Neural progenitor cell (in vitro differentiated cells): ENCODE data around the gene SDK1. TPM values are rescaled to one million over a fixed set of nuclear protein-coding genes. Genes with fewer than 3 reads are reported as not detected.
A peak's percentile ranks its signal among the peaks of the same experiment; 100 is the strongest.

Source experiments
- DNase-seq: peaks from one replicate; pipeline ENCODE4 v3.0.0-alpha.2; 2016; ENCODE audit warnings: low spot score
- H2AFZ ChIP-seq: fragments of 200-600 bp; sonication (generic); replicated peaks from 2 replicates; pipeline ENCODE4 v1.6.1; 2016; ENCODE audit warnings: antibody characterized with exemption
- H3F3A ChIP-seq: fragments of 200-600 bp; sonication (generic); 2 replicates; pipeline ENCODE4 v1.6.1; 2016; ENCODE audit warnings: antibody characterized with exemption, low read depth
- H3K27ac ChIP-seq: fragments of 200-600 bp; sonication (generic); 2 replicates; pipeline ENCODE4 v1.5.1; 2016; ENCODE audit warnings: mild to moderate bottlenecking
- H3K27me3 ChIP-seq: fragments of 200-600 bp; sonication (generic); 2 replicates; pipeline ENCODE4 v1.6.1; 2016; ENCODE audit warnings: mild to moderate bottlenecking, moderate library complexity
- H3K36me3 ChIP-seq: fragments of 200-600 bp; sonication (generic); 2 replicates; pipeline ENCODE4 v1.5.1; 2016
- H3K4me1 ChIP-seq: fragments of 200-600 bp; sonication (generic); 2 replicates; pipeline ENCODE4 v1.6.1; 2016; ENCODE audit warnings: mixed run types
- H3K4me2 ChIP-seq: fragments of 200-600 bp; sonication (generic); 2 replicates; pipeline ENCODE4 v1.6.1; 2016
- H3K4me3 ChIP-seq: fragments of 200-600 bp; sonication (generic); 2 replicates; pipeline ENCODE4 v1.5.1; 2016
- H3K79me2 ChIP-seq: fragments of 200-600 bp; sonication (generic); 2 replicates; pipeline ENCODE4 v1.6.1; 2016; ENCODE audit warnings: low read depth
- H3K9ac ChIP-seq: fragments of 200-600 bp; sonication (generic); 2 replicates; pipeline ENCODE4 v1.6.1; 2016
- H3K9me3 ChIP-seq: fragments of 200-600 bp; sonication (generic); 2 replicates; pipeline ENCODE4 v1.5.1; 2016; ENCODE audit warnings: low read depth
- H4K20me1 ChIP-seq: fragments of 200-600 bp; sonication (generic); 2 replicates; pipeline ENCODE4 v1.6.1; 2016; ENCODE audit warnings: low read depth
- H3K27ac Mint-ChIP-seq: 3 replicates; pipeline ENCODE4 v1.8.0; 2021; ENCODE audit warnings: mixed read lengths
- H3K27me3 Mint-ChIP-seq: 2 replicates; pipeline ENCODE4 v1.8.0; 2022; ENCODE audit warnings: low read depth, mild to moderate bottlenecking, inconsistent platforms, moderate library complexity, mixed read lengths; ENCODE audit not compliant: insufficient read depth
- H3K36me3 Mint-ChIP-seq: 3 replicates; pipeline ENCODE4 v1.8.0; 2021; ENCODE audit warnings: mixed read lengths
- H3K4me1 Mint-ChIP-seq: 3 replicates; pipeline ENCODE4 v1.8.0; 2021; ENCODE audit warnings: mixed read lengths
- H3K4me3 Mint-ChIP-seq: 3 replicates; pipeline ENCODE4 v1.8.0; 2021; ENCODE audit warnings: mild to moderate bottlenecking, moderate library complexity, mixed read lengths
- H3K9me3 Mint-ChIP-seq: 3 replicates; pipeline ENCODE4 v1.8.0; 2020; ENCODE audit warnings: mixed read lengths
- EZH2 ChIP-seq: fragments of 200-600 bp; sonication (generic); IDR thresholded peaks from 2 replicates; pipeline ENCODE4 v1.6.1; 2017; ENCODE audit warnings: antibody characterized with exemption, mild to moderate bottlenecking, moderate library complexity
- EZH2phosphoT487 ChIP-seq: fragments of 200-600 bp; sonication (generic); IDR thresholded peaks from 2 replicates; pipeline ENCODE4 v1.6.1; 2017; ENCODE audit warnings: antibody characterized with exemption
- total RNA-seq: library from RNA; depleted of rRNA; stranded (reverse); fragments of >200 nt; gene quantifications from 2 replicates; pipeline ENCODE4 v1.2.3, GENCODE V29; 2015; ENCODE audit warnings: low replicate concordance
- TF ChIP-seq, protein P1 (sequence below): fragments of 200-600 bp; sonication (generic); IDR thresholded peaks from 2 replicates; pipeline ENCODE4 v1.5.1; 2017; ENCODE audit warnings: antibody characterized with exemption, mild to moderate bottlenecking

Gene SDK1
- total RNA-seq, 1 donor from 2014 or later: 4.9 TPM

DNA sequence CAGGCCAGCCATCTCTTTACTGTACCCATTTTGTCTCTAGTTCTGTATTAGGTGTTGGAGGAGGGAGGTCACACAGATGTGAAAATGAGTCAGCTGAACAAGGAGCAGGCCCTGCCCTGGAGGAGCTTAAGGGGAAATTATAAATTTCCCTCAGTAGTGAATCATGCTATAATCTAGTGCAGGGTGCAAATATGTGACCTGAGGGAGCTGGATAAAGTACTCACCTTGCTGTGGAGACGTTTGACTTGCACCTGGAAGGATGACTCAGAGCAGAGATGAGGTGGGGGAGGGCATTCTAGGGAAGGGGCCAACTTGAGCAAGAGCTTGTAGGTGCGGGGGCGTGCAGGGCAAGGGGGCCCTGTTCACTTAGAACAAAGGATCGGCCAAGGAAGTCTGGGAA lies 610.6 kb downstream of the SDK1 start:
- H3K4me2 ChIP-seq: no peak overlapping the region
- Mint-ChIP-seq H3K27ac (peak overlapping the region; percentile 88), H3K9me3 (peaks cover 17% of the 10 kb centered on the region), H3K4me3 (no peak overlapping the region), H3K4me1 (peaks cover 54% of the 10 kb centered on the region), H3K27me3 (no peaks in the 10 kb centered on the region), H3K36me3 (peaks cover 3% of the 10 kb centered on the region)
- H3F3A ChIP-seq: no peaks in the 10 kb centered on the region
- no peak overlapping the region for H2AFZ ChIP-seq
- TF ChIP-seq EZH2 (no peak), EZH2phosphoT487 (no peak)
- TF ChIP-seq, protein P1, sequence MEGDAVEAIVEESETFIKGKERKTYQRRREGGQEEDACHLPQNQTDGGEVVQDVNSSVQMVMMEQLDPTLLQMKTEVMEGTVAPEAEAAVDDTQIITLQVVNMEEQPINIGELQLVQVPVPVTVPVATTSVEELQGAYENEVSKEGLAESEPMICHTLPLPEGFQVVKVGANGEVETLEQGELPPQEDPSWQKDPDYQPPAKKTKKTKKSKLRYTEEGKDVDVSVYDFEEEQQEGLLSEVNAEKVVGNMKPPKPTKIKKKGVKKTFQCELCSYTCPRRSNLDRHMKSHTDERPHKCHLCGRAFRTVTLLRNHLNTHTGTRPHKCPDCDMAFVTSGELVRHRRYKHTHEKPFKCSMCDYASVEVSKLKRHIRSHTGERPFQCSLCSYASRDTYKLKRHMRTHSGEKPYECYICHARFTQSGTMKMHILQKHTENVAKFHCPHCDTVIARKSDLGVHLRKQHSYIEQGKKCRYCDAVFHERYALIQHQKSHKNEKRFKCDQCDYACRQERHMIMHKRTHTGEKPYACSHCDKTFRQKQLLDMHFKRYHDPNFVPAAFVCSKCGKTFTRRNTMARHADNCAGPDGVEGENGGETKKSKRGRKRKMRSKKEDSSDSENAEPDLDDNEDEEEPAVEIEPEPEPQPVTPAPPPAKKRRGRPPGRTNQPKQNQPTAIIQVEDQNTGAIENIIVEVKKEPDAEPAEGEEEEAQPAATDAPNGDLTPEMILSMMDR: no peak
- H3K4me1 ChIP-seq: peaks cover 16% of the 10 kb centered on the region
- no peaks in the 10 kb centered on the region for H3K79me2 ChIP-seq
- H3K27me3 ChIP-seq: no peaks in the 10 kb centered on the region
- no peak for DNase-seq
- no peaks in the 10 kb centered on the region for H3K9me3 ChIP-seq
- H3K9ac ChIP-seq: no peak overlapping the region
- H3K27ac ChIP-seq: no peak overlapping the region
- H3K36me3 ChIP-seq: no peaks in the 10 kb centered on the region
- H3K4me3 ChIP-seq: no peak overlapping the region
- no peaks in the 10 kb centered on the region for H4K20me1 ChIP-seq

DNA sequence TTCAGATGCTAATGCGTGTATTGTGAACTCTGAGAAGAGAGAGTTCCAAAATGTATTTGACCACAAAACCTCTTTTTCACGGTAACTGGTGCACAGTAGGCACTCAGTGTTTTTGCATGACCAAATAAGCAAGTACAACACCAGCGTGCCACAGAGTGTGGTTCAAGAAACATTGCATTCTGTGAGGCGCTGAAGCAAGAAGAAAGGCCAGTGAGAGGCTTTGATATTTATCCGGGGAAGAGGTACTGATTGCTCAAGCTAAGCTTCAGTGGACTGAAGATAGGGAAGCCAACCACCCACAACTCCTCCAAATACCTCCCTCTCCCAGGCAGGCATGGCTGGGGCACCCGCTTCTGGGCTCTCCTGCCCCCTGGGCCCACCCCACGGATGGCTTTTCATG lies 611.2 kb downstream of the SDK1 start:
- H3K4me1 Mint-ChIP-seq: peaks cover 54% of the 10 kb centered on the region
- Histone ChIP-seq H3K9ac (no peak overlapping the region), H3K4me3 (no peak overlapping the region), H2AFZ (no peak overlapping the region), H3K79me2 (no peaks in the 10 kb centered on the region), H3K27ac (no peak overlapping the region), H3K9me3 (no peaks in the 10 kb centered on the region), H3K27me3 (no peaks in the 10 kb centered on the region), H3F3A (no peaks in the 10 kb centered on the region), H3K4me1 (peaks cover 16% of the 10 kb centered on the region), H3K36me3 (no peaks in the 10 kb centered on the region), H4K20me1 (no peaks in the 10 kb centered on the region), H3K4me2 (no peak overlapping the region)
- H3K27me3 Mint-ChIP-seq: no peaks in the 10 kb centered on the region
- peaks cover 1% of the 10 kb centered on the region for H3K36me3 Mint-ChIP-seq
- H3K9me3 Mint-ChIP-seq: peaks cover 17% of the 10 kb centered on the region
- DNase-seq: no peak
- H3K4me3 Mint-ChIP-seq: no peak overlapping the region
- H3K27ac Mint-ChIP-seq: peak overlapping the region; percentile 78
- TF ChIP-seq EZH2 (no peak), EZH2phosphoT487 (no peak)
- TF ChIP-seq, protein P1: no peak

DNA sequence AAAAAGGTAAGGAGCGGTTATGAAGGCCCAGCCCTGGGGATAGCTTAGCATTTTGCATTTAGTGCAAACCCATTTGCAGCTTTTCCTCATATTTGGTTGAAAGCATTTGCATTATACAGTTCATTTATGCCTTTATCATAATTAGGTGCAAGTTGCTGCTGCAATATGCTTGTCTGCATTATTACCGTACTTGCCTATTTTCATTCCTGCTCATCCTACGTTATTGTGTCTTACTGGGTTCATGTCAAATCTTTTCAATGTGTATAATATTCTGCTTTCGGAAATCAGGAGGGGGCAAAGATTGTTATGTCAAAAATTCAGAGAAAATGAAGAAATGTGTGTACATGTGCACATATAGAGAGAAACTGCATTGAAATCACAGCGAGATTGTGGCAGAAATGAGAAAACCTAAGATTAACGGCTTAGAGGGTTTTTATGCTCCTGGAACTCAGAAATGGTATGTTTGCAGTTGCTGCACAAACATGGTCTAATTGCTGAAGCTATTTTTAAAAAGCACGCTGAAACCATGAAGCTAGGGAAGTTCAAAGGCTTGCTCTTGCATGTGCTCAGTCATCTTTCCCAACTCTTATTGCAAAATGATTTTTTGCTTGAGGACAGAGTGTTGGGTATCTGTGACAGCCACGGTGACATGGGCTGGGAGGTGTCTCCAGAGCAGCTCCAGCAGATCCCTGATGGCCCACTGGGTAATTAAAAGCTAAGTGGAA lies 613.2 kb downstream of the SDK1 start:
- Mint-ChIP-seq H3K9me3 (peaks cover 18% of the 10 kb centered on the region), H3K4me1 (peaks cover 42% of the 10 kb centered on the region), H3K36me3 (peaks cover 7% of the 10 kb centered on the region), H3K4me3 (no peak overlapping the region), H3K27me3 (no peaks in the 10 kb centered on the region), H3K27ac (no peak overlapping the region)
- peaks cover 16% of the 10 kb centered on the region for H3K4me1 ChIP-seq
- H4K20me1 ChIP-seq: no peaks in the 10 kb centered on the region
- H3K9me3 ChIP-seq: no peaks in the 10 kb centered on the region
- H2AFZ ChIP-seq: no peak overlapping the region
- no peaks in the 10 kb centered on the region for H3F3A ChIP-seq
- no peak overlapping the region for H3K4me2 ChIP-seq
- DNase-seq: no peak
- no peak overlapping the region for H3K4me3 ChIP-seq
- TF ChIP-seq EZH2phosphoT487 (no peak), EZH2 (no peak)
- TF ChIP-seq, protein P1: no peak
- H3K36me3 ChIP-seq: no peaks in the 10 kb centered on the region
- H3K9ac ChIP-seq: no peak overlapping the region
- H3K27ac ChIP-seq: no peak overlapping the region
- H3K79me2 ChIP-seq: no peaks in the 10 kb centered on the region
- H3K27me3 ChIP-seq: no peaks in the 10 kb centered on the region
